ENCODE data around the gene VRK3. TPM values are rescaled to one million over a fixed set of nuclear protein-coding genes. Genes with fewer than 3 reads are reported as not detected.

The VRK3 gene
- polyA plus RNA-seq, 1 donor from 2014 or later: 47.3 TPM

DNA sequence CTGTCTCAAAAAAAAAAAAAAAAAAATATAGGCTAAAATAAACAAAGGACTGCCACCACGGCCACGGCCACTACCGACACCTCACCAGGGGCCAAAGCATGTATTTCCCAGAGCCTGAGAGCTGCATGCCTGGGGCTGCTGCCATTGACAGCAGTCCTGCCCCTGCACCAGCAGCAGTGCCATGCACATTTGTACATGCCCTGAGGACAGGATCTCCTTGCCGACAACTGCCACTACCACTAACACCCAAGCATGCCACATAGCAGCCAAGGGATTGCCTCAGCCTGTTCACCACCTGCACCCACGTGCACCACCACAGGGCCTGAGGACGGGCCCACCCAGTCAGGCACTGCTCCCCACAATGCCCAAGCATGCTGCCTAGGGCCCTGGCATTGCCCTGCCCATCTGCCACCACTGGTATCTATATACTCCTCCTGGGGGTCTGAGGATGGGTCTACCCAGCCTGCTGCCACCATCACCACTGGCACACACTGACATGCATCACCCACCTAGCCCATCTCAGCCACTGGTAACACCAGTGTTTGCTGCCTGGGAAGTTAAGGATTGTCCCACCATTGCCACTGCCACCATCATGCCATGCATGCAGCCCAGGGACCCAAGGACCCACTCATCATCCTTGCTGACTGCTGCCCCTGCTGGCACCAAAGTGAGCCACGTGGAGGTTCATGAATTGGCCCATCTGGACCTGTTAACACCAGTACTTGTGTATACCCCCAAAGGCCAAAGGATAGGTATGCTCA, 85.3 kb downstream of the VRK3 start:
- Histone ChIP-seq H2AFZ (ENCODE audit: low read depth, low read length) (no peak overlapping the region), H4K20me1 (ENCODE audit: insufficient read depth) (no peaks in the 10 kb centered on the region), H3K9me2 (ENCODE audit: insufficient read depth, low read length) (no peaks in the 10 kb centered on the region), H3K79me2 (replicated peaks; ENCODE audit: insufficient read depth, low read length) (no peaks in the 10 kb centered on the region), H3K9me3 (ENCODE audit: low read length) (no peaks in the 10 kb centered on the region), H3K36me3 (ENCODE audit: insufficient read depth, low read length) (no peaks in the 10 kb centered on the region), H3K27ac (ENCODE audit: low read length) (no peak overlapping the region), H3K4me2 (ENCODE audit: low read length) (no peak overlapping the region), H3K27me3 (ENCODE audit: insufficient read depth, low read depth, low read length) (no peaks in the 10 kb centered on the region), H3F3A (ENCODE audit: insufficient read depth, low read length, poor library complexity, severe bottlenecking) (no peaks in the 10 kb centered on the region), H3K4me3 (ENCODE audit: low read length) (no peak overlapping the region), H3K9ac (ENCODE audit: low read length) (no peak overlapping the region)
- TF ChIP-seq, protein P1, sequence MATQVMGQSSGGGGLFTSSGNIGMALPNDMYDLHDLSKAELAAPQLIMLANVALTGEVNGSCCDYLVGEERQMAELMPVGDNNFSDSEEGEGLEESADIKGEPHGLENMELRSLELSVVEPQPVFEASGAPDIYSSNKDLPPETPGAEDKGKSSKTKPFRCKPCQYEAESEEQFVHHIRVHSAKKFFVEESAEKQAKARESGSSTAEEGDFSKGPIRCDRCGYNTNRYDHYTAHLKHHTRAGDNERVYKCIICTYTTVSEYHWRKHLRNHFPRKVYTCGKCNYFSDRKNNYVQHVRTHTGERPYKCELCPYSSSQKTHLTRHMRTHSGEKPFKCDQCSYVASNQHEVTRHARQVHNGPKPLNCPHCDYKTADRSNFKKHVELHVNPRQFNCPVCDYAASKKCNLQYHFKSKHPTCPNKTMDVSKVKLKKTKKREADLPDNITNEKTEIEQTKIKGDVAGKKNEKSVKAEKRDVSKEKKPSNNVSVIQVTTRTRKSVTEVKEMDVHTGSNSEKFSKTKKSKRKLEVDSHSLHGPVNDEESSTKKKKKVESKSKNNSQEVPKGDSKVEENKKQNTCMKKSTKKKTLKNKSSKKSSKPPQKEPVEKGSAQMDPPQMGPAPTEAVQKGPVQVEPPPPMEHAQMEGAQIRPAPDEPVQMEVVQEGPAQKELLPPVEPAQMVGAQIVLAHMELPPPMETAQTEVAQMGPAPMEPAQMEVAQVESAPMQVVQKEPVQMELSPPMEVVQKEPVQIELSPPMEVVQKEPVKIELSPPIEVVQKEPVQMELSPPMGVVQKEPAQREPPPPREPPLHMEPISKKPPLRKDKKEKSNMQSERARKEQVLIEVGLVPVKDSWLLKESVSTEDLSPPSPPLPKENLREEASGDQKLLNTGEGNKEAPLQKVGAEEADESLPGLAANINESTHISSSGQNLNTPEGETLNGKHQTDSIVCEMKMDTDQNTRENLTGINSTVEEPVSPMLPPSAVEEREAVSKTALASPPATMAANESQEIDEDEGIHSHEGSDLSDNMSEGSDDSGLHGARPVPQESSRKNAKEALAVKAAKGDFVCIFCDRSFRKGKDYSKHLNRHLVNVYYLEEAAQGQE (IDR thresholded peaks at IDR 0.05; ENCODE audit: borderline replicate concordance): no peak
- TF ChIP-seq MXI1 (conservative IDR thresholded peaks at IDR 0.05; ENCODE audit: poor library complexity, severe bottlenecking) (no peak), EZH2 (IDR thresholded peaks at IDR 0.05; ENCODE audit: borderline replicate concordance, insufficient read depth, low read length, poor library complexity, severe bottlenecking) (no peak), RAD21 (conservative IDR thresholded peaks at IDR 0.05) (no peak), EP300 (conservative IDR thresholded peaks at IDR 0.05; ENCODE audit: poor library complexity, severe bottlenecking) (no peak), POLR2AphosphoS5 (IDR thresholded peaks at IDR 0.05) (no peak), CTCF (IDR thresholded peaks at IDR 0.05; ENCODE audit: poor library complexity, severe bottlenecking) (no peak), TAF1 (IDR thresholded peaks at IDR 0.05; ENCODE audit: low read depth) (no peak)

GRCh38 chr19:49938662-49939061, 86.5 kb downstream of the VRK3 start:
- Histone ChIP-seq H3K27me3 (ENCODE audit: insufficient read depth, low read depth, low read length) (no peaks in the 10 kb centered on the region), H4K20me1 (ENCODE audit: insufficient read depth) (no peaks in the 10 kb centered on the region), H3K79me2 (replicated peaks; ENCODE audit: insufficient read depth, low read length) (no peaks in the 10 kb centered on the region), H3F3A (ENCODE audit: insufficient read depth, low read length, poor library complexity, severe bottlenecking) (no peaks in the 10 kb centered on the region), H3K27ac (ENCODE audit: low read length) (no peak overlapping the region), H3K9me2 (ENCODE audit: insufficient read depth, low read length) (no peaks in the 10 kb centered on the region), H3K4me2 (ENCODE audit: low read length) (no peak overlapping the region), H3K9ac (ENCODE audit: low read length) (no peak overlapping the region), H2AFZ (ENCODE audit: low read depth, low read length) (no peak overlapping the region), H3K9me3 (ENCODE audit: low read length) (no peaks in the 10 kb centered on the region), H3K36me3 (ENCODE audit: insufficient read depth, low read length) (no peaks in the 10 kb centered on the region), H3K4me3 (ENCODE audit: low read length) (no peak overlapping the region)
- TF ChIP-seq, protein P1 (IDR thresholded peaks at IDR 0.05; ENCODE audit: borderline replicate concordance): no peak
- no peak for TF ChIP-seq EZH2 (IDR thresholded peaks at IDR 0.05; ENCODE audit: borderline replicate concordance, insufficient read depth, low read length, poor library complexity, severe bottlenecking)
- TF ChIP-seq MXI1 (conservative IDR thresholded peaks at IDR 0.05; ENCODE audit: poor library complexity, severe bottlenecking): no peak
- no peak for TF ChIP-seq EP300 (conservative IDR thresholded peaks at IDR 0.05; ENCODE audit: poor library complexity, severe bottlenecking)
- TF ChIP-seq POLR2AphosphoS5 (IDR thresholded peaks at IDR 0.05): no peak
- no peak for TF ChIP-seq SMC3 (conservative IDR thresholded peaks at IDR 0.05; ENCODE audit: poor library complexity)
- no peak for TF ChIP-seq TAF1 (IDR thresholded peaks at IDR 0.05; ENCODE audit: low read depth)
- no peak for TF ChIP-seq RAD21 (conservative IDR thresholded peaks at IDR 0.05)
- TF ChIP-seq CTCF (IDR thresholded peaks at IDR 0.05; ENCODE audit: poor library complexity, severe bottlenecking): no peak

Data from neural cell (in vitro differentiated cells).